ENCODE measurements around the gene DENND1A. TPM values are rescaled to one million over a fixed set of nuclear protein-coding genes. Genes with fewer than 3 reads are reported as not detected.

Gene DENND1A
- total RNA-seq, 2 donors from 2014 or later = 18.9 to 26.8 TPM

DNA sequence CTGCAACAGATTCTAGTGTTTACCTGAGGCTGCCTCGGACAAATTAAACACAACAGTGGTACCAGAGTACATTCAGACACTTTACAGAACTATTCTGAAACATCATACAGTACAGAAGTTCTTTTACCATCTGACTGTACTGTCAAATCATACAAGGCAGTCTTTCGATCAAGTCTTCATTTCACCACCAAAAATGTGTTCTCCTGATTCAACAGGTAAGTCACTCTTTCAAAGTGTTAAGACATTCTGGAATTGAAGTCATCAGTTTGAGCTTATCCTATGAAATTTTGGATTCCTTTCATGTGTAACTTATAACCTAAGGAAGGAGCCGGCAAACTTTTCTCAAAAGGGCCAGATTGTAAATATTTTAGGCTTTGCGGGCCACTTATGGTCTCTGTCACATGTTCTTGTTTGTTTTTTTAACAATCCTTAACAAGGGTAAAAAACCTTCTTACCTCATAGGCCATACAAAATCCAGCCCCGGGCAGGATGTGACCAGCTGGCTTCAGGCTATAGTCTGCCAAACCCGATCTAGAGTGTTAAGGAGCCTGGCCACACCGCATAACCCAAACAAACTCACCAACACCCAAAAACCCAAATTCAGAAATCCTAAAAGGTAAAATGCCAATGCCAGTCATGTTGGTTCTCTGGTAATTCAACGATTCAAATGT is 151.6 kb downstream of the DENND1A start:
- Histone ChIP-seq H3K36me3 (no peaks in the 10 kb centered on the region), H3K9me3 (no peaks in the 10 kb centered on the region), H3K27me3 (replicated peaks; ENCODE audit: insufficient read depth) (no peaks in the 10 kb centered on the region), H3K4me1 (replicated peaks) (no peaks in the 10 kb centered on the region), H3K27ac (no peak overlapping the region), H3K4me3 (no peak overlapping the region)
- no peak for TF ChIP-seq POLR2A (IDR thresholded peaks at IDR 0.05)
- TF ChIP-seq CTCF (IDR thresholded peaks at IDR 0.05) = no peak
- no peak for TF ChIP-seq POLR2AphosphoS5 (IDR thresholded peaks at IDR 0.05)
- intact Hi-C loops (cut with DNase I) = no loop called here
- DNase-seq (ENCODE audit: low spot score) = no peak
- 76% methylated on average over 8 of the region's 8 CpGs for WGBS

DNA sequence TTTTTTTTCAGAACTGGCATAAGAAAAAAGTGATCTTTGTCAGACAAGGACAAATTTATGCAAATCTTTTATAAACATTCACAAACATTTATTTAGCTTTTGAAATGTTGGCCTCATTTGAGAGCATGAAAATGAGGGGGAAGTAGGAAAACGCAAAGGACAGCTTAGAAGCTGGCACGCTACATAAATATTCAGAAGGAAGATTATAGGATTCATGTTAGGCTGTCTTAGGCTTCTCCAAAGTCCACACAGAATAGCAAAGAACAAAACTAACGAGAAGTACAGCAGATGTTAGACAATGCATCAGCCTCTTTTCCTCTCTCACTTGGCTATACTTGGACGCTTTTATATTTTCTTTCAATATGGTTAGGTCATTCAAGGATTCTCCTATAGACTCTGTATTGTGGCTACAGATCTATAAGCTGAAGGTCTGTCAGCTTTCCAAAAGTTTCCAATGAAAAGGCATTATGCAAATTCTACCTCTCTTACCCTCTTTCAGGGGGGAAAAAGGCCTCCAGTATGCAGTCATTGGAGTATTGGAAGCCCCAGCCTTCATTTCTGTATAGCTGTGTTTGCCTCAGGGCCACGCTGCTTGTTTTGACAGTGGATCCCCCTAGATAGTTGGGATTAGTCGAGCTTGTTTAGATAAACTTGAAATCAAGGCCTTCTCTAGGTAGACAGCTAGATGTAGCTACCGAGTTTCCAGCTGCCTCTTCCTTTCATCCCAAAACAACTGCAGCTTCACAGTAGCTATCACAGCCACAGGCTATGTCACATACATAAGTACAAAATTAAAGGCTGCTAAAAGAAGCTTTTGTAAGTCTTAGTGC is 153.0 kb downstream of the DENND1A start:
- no peak for TF ChIP-seq POLR2A (IDR thresholded peaks at IDR 0.05)
- TF ChIP-seq POLR2AphosphoS5 (IDR thresholded peaks at IDR 0.05) = no peak
- TF ChIP-seq CTCF (IDR thresholded peaks at IDR 0.05) = no peak
- no peak overlapping the region for H3K27ac ChIP-seq
- H3K9me3 ChIP-seq = no peaks in the 10 kb centered on the region
- no peaks in the 10 kb centered on the region for H3K27me3 ChIP-seq (replicated peaks; ENCODE audit: insufficient read depth)
- intact Hi-C loops (cut with DNase I) = no loop called here
- WGBS = 87% methylated on average over 7 of the region's 7 CpGs
- H3K36me3 ChIP-seq = no peaks in the 10 kb centered on the region
- no peak overlapping the region for H3K4me3 ChIP-seq
- DNase-seq (ENCODE audit: low spot score) = no peak
- no peaks in the 10 kb centered on the region for H3K4me1 ChIP-seq (replicated peaks)

DNA sequence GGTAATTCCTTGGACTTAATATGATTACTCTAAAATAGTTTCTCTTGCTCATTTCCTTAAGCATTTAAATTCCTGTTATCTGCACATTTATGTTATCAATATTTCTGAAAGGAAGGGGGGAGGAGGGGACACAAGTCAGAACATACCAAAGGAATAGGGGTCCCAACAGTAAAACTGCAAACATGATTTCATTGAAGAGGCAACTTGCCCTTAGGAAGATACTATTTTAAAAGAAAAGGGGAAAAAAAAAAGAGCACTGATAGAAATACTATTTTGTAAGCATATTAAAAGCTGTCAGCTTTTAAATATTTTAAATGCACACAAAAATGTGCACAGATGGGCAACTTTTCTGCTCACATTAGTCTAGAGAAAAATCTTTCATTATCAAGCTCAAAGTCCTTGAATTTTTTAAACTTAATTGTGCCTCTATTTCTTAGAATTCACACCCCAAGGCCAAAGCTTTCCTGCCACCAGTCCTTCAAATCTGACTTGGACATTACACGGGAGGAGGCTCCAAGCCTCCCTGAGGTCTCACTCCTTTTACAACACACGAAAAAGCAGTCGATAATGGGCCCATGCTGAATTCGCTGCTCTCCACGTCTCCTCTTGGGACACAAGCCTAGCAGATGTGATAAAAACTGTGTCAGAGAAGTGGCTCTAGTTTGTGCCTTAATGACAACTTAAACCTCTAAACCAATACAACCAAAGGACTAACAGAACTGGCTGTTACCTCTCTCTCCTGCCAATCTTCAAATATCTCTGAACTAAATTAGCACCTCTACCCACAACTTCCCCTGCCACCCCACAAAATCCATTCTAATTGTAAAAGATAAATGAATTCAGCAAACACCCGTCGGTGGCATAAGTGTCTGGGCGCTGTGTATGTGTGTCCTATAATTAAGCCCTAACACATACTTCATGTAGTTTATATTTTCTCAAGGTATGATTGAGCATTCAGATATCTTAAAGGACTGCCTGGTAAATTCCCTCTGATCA is 154.3 kb downstream of the DENND1A start:
- Histone ChIP-seq H3K4me1 (replicated peaks) (no peaks in the 10 kb centered on the region), H3K9me3 (no peaks in the 10 kb centered on the region), H3K27ac (no peak overlapping the region), H3K4me3 (no peak overlapping the region), H3K36me3 (no peaks in the 10 kb centered on the region), H3K27me3 (replicated peaks; ENCODE audit: insufficient read depth) (no peaks in the 10 kb centered on the region)
- TF ChIP-seq CTCF (IDR thresholded peaks at IDR 0.05) (no peak), POLR2AphosphoS5 (IDR thresholded peaks at IDR 0.05) (no peak), POLR2A (IDR thresholded peaks at IDR 0.05) (no peak)
- intact Hi-C loops (cut with DNase I) = no loop called here
- WGBS = 95% methylated on average over 8 of the region's 8 CpGs
- no peak for DNase-seq (ENCODE audit: low spot score)

- WGBS = 91% methylated on average over 2 of the region's 2 CpGs
- TF ChIP-seq POLR2AphosphoS5 (IDR thresholded peaks at IDR 0.05) (no peak), CTCF (IDR thresholded peaks at IDR 0.05) (no peak), POLR2A (IDR thresholded peaks at IDR 0.05) (no peak)
- Histone ChIP-seq H3K9me3 (no peaks in the 10 kb centered on the region), H3K27ac (no peak overlapping the region), H3K4me3 (no peak overlapping the region), H3K4me1 (replicated peaks) (no peaks in the 10 kb centered on the region), H3K27me3 (replicated peaks; ENCODE audit: insufficient read depth) (no peaks in the 10 kb centered on the region), H3K36me3 (no peaks in the 10 kb centered on the region)
- intact Hi-C loops (cut with DNase I) = no loop called here
- no peak for DNase-seq (ENCODE audit: low spot score)
Measured at GRCh38 chr9:123773783-123774182, 156.1 kb downstream of the DENND1A start.
